HT1080 (cell line): ENCODE measurements around the gene MGAT5B. TPM values are rescaled to one million over a fixed set of nuclear protein-coding genes. Genes with fewer than 3 reads are reported as not detected.
"Not testable (repeated sequence)": the region's sequence is repeated elsewhere in the genome, so short reads cannot be mapped to it uniquely, and the experiment has no call there.

ENCODE experiments used
- DNase-seq: peaks from one replicate; pipeline ENCODE4 v3.0.0-alpha.2; 2015; ENCODE audit warnings: low read depth
- total RNA-seq: library from RNA; depleted of rRNA; stranded (reverse); fragments of >200 nt; shearing (Covaris generic); gene quantifications from 2 replicates; pipeline ENCODE4 v1.2.3, GENCODE V29; 2014

MGAT5B gene
- total RNA-seq, 1 experiment from 2014 or later, result 20.0 TPM

DNA sequence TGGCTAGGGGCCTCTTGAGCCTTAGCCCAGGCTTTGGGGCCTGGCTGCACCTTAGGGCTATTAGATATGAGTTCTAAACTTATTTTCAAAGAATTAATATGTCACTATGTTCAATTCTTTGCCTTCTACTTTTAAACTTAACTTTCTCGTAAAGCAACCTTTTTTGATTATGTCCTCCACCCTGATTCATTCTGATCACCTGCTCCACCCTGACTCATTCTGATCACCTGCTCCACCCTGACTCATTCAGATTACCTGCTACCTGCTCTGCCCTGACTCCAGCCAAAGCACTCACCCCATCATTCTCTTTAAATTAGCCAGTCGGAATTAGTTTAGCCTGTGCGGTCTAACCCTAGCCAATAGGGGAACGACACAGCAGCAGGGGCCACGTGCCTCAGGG, 102.0 kb downstream of the MGAT5B start:
- DNase-seq, result not testable (repeated sequence)

DNA sequence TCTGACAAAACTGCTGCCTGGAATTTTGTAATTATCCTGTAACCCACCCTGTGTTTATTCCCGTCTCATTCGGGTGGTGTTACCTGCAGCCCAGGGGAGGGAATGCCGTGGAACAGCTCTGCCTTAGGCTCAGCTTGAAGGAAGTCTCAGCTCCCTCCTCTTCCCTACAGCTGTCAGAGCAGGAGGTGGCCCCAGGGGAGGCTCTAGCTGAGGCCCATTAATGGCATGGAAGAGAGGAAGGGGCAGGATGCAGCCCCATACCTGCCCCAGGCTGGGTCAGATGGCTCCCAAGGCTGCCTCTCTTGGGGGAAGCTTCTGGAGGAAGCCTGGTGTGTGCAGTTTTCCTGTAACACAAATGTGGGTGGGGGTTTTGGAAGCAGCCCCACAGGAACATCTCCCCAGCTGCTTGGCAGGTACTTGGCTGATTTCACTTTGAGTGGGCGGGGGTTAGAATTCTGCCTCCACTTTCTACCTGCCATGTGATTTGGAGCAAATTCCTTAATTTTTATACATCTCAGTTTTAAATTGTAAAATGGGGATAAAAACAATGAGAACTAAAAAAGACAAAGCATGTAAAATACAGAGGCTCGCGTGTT, 103.9 kb downstream of the MGAT5B start:
- DNase-seq, result no peak

GRCh38 chr17:76973040-76973439, 104.8 kb downstream of the MGAT5B start:
- DNase-seq, result no peak

DNA sequence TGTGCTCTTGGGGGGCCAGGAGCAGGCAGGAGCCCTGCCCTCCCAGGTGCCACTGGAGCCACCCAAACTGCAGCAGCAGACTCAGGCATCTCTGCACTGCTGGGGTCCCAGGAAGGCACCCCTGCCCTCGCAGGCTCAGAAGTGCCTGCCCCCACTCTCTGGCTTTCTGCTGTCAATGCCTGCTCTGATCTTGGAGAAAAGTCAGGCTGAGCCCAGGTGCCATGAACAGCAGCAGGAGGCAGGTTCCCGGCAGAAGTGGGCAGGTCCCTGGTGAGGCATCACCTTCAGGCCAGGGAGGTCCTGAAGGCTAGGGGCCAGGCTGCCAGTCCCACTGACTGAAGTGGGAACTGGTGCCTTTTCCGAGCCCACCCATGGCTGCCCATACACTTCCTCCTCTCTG, 106.5 kb downstream of the MGAT5B start:
- DNase-seq, result no peak

DNA sequence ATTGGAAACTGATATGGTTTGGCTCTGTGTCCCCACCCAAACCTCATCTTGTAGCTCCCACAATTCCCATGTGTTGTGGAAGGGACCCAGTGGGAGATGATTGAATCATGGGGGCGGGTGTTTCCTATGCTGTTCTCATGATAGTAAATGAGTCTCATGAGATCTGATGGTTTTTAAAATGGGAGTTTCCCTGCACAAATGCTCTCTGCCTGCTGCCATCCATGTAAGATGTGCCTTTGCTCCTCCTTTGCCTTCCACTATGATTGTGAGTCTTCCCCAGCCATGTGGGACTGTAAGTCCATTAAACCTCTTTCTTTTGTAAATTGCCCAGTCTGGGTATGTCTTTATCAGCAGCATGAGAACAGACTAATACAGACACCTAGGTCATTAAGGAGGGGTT, 109.8 kb downstream of the MGAT5B start:
- DNase-seq, result not testable (repeated sequence)

DNA sequence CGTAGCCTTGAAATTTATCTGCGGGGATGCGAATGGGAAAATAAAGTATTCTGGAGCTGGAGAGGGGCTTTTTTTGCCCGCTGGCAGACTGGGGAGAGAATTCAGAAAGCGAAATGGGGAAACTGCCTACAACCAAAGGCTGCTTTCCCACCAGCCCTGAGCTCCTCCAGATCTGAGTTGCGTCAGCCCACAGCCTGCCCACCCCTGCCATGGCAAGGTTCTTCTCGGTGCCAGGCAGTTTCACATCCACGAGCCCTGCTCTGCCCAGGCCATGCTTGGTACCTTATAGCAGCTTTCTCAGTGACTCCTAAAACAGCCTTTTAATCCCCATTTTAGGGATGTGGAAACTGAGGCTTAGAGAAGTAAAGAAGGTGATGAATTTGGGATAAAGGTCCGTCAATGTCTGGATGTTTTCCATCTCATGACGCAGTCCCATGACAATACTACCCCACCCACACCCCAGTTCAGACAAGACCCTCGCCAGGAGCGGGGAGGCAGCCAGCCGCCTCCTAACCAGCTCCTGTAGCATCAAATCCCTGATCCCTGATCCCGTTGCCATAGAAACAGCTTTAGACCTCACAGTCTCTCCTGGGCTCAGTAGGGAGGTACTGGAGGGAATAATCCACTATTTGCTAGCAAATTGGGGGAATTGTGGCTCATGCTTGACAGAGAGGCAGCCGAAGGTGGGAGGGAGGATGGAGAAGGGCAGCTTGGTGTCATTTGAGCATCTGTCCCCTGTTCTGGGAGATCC, 113.5 kb downstream of the MGAT5B start:
- DNase-seq, result no peak

DNA sequence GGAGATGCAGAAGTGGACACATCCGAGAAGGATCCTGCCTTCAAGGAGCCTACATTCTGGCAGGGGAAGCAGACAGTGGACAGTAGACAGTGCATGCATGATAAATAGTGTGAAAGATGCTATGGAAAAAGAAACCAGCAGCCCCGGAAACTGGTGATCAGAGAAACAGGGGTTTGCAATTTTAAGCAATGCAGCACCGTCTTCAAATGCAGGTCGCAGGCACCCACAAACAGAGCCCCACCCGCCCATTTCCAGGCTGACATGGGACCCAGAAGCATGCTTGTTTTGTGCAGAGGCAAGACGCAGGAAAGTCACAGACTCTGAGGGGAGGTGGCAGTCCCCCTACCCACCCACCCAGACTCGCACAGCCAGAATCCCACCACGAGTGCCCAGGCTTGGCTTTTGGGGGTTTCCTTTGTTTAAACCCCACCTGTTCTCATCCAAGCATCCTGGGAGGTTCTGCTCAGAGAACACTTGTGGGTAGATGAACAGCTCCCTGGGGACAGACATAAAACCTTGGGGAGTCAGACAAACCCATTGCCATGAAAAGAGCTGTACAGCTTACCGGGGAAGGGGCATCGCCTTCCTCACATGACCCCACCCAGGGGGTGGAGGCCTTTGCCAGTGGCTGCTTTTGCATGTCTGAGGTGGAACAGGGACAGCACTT, 114.3 kb downstream of the MGAT5B start:
- DNase-seq, result no peak

GRCh38 chr17:76983075-76983775, 115.0 kb downstream of the MGAT5B start:
- no peak for DNase-seq

DNA sequence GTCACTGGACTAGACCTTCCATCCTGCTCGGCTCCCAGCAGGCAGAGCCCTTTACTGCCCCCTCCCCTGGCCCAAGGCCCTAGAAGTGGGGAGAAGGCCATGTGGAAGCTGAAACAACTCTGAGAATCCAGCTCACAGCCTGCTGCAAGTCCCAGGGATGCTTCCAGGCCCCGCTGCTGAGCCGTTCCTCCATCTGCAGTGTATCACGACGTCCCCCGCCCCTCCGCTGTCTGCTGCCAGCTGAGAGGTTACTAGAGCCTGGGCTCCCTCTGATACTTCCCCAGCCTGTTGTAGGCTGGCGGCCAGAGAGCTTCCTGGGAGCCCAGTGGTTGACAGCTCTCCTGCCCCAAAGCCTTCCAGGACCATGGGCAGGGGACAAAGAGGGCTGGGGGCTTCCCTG, 118.2 kb downstream of the MGAT5B start:
- DNase-seq, result no peak

- DNase-seq, result no peak
Observed at GRCh38 chr17:76987486-76988093, 119.4 kb downstream of the MGAT5B start.

GRCh38 chr17:76988796-76989195, 120.6 kb downstream of the MGAT5B start:
- no peak for DNase-seq

GRCh38 chr17:76989519-76989918, 121.3 kb downstream of the MGAT5B start:
- no peak for DNase-seq

DNA sequence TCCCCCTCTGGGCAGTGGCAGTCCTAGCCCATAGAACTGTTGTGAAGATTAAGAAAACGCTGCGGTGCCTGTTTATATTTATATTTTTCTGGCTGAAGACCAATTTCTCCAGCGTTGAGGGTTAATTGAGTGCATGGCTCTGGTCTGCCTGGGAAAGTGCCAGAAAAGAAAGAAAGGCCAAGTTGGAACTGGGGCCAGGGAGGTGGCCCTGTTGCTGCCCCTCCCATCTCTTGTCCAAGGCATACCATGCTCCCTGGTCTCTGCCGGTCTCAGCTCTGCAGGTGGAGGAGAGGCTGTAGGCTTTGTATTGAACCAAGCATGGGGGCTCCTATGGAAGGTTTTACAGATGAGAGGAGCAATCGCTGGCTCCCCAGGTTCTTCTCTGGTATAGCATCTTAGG, 124.7 kb downstream of the MGAT5B start:
- DNase-seq, result no peak

DNA sequence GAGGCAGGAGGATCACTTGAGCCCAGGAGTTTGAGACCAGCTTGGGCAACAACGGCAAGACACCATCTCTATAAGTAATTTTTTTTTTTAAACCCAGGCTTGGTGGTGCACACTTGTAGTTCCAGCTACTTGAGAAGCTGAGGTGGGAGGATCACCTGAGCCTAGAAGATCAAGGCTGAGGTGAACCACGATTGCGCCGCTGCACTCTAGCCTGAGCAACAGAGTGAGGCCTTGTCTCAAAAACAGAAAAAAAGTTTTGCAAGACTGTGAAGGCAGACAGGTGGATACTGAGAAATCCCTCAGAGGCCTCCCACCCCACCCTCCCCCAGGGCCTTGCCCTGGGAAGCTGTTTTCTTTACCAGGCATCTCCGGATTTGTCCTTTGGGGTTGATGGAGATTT, 125.4 kb downstream of the MGAT5B start:
- no peak for DNase-seq

GRCh38 chr17:76994237-76994637, 126.0 kb downstream of the MGAT5B start:
- DNase-seq, result peak; percentile 3

GRCh38 chr17:76995387-76996105, 127.3 kb downstream of the MGAT5B start:
- DNase-seq, result no peak

GRCh38 chr17:76996741-76997694, 128.8 kb downstream of the MGAT5B start:
- no peak for DNase-seq

DNA sequence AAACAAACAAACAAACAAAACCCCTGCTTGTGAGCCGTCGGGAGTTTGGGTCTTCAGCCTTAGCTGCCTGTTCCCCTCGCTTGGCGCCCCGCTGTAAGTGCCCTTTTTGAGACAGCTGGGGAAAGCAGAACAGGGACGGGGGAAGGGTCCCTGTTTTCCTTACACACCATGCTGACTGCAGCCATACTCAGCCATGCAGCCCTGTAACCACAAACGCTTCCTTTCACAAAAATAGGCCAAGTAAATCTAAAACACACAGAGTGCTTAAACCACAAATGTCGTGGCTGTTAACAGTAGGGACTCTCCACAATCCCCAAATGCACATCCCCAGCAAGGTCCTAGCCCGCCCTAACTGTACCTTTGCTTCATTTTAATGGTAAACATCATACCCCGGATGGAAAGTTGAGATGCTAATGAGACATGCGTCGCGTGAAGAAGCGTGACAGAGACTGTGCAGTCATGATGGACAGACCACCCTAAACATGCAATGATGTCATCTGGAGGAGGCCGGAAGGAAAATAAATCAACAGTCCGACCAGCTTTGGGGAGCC, 129.9 kb downstream of the MGAT5B start:
- peak; percentile 7 for DNase-seq

DNA sequence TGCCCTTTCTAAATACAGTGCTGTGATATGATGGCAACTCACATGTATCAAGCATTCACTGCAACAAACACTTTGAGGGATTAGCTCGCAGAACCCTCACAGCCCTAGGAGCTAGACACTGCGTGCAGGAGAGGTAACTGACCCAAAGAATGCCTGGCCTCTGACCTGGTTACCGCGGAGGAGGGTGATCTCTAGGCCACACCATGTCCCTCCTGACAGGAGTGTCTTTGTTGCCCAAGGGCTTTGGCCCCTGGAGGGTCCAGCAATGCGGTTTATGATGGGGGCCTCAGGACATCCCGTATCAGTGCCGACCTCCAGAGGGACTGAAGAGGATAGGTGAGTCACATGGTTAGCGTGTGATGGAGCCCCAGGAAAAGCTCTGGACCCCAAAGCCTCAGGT, 130.6 kb downstream of the MGAT5B start:
- DNase-seq, result no peak
